ENCODE data around the gene EEF2KMT. TPM values are rescaled to one million over a fixed set of nuclear protein-coding genes. Genes with fewer than 3 reads are reported as not detected.
"Not testable (repeated sequence)": the region's sequence is repeated elsewhere in the genome, so short reads cannot be mapped to it uniquely, and the experiment has no call there.

The EEF2KMT gene
- total RNA-seq, 2 experiments from 2014 or later: 2.2 to 2.5 TPM

- CTCF ChIA-PET; H3K27me3 ChIP-seq (ENCODE audit: control insufficient read depth in 1 of 2, insufficient read depth in 2 of 2, low read length in 2 of 2); POLR2A ChIA-PET; H3K9me3 ChIP-seq (ENCODE audit: control insufficient read depth in 1 of 2, insufficient read depth in 1 of 2, low read length in 2 of 2); H3K36me3 ChIP-seq (ENCODE audit: insufficient read depth, low read length); ATAC-seq (ENCODE audit: poor library complexity); H3K9me3 Mint-ChIP-seq; H3K27me3 Mint-ChIP-seq: not testable (repeated sequence)
- Histone ChIP-seq H3K27ac (ENCODE audit: low read depth in 1 of 2, low read length in 2 of 2) (peak overlapping the region; percentile 34 to 53), H3K4me3 (ENCODE audit: low read length) (peak overlapping the region; percentile 69), H3K4me1 (ENCODE audit: insufficient read depth, low read length) (peaks cover 13% of the 10 kb centered on the region)
- Mint-ChIP-seq H3K27ac (peak overlapping the region; percentile 97), H3K36me3 (ENCODE audit: low read depth) (peaks cover 16% of the 10 kb centered on the region), H3K4me3 (peak overlapping the region; percentile 94), H3K4me1 (ENCODE audit: low read depth) (peaks cover 21% of the 10 kb centered on the region)
- intact Hi-C loops (cut with DNase I, micrococcal nuclease): loop anchor here in 1 of 2 experiments (5.0 to 10.0 kb wide), 2 partner anchors 330 to 402 kb away; partner anchors contain the start of genes NUDT16L1 and ZNF500
- DNase-seq: peak in 12 of 14 experiments; percentile 6 to 73 (median 33)
Observed at GRCh38 chr16:5097061-5097469, 530 bp downstream of the EEF2KMT start.

- POLR2A ChIA-PET; H3K36me3 ChIP-seq (ENCODE audit: insufficient read depth, low read length); H3K27me3 Mint-ChIP-seq; ATAC-seq (ENCODE audit: poor library complexity); CTCF ChIA-PET; H3K9me3 Mint-ChIP-seq; DNase-seq; H3K9me3 ChIP-seq (ENCODE audit: control insufficient read depth in 1 of 2, insufficient read depth in 1 of 2, low read length in 2 of 2); H3K27me3 ChIP-seq (ENCODE audit: control insufficient read depth in 1 of 2, insufficient read depth in 2 of 2, low read length in 2 of 2): not testable (repeated sequence)
- peaks cover 13% of the 10 kb centered on the region for H3K4me1 ChIP-seq (ENCODE audit: insufficient read depth, low read length)
- H3K4me3 ChIP-seq (ENCODE audit: low read length): peak overlapping the region; percentile 69
- intact Hi-C loops (cut with DNase I, micrococcal nuclease): loop anchor here in 1 of 2 experiments (5.0 to 10.0 kb wide), 2 partner anchors 329 to 402 kb away; partner anchors contain the start of genes NUDT16L1 and ZNF500
- H3K4me3 Mint-ChIP-seq: peak overlapping the region; percentile 94
- peak overlapping the region; percentile 34 to 53 for H3K27ac ChIP-seq (ENCODE audit: low read depth in 1 of 2, low read length in 2 of 2)
- peaks cover 22% of the 10 kb centered on the region for H3K4me1 Mint-ChIP-seq (ENCODE audit: low read depth)
- peaks cover 17% of the 10 kb centered on the region for H3K36me3 Mint-ChIP-seq (ENCODE audit: low read depth)
- peak overlapping the region; percentile 97 for H3K27ac Mint-ChIP-seq
Observed at GRCh38 chr16:5096437-5097060, 1.0 kb downstream of the EEF2KMT start.

- H3K27me3 Mint-ChIP-seq; H3K9me3 Mint-ChIP-seq; ATAC-seq (ENCODE audit: poor library complexity); H3K9me3 ChIP-seq (ENCODE audit: control insufficient read depth in 1 of 2, insufficient read depth in 1 of 2, low read length in 2 of 2); POLR2A ChIA-PET; DNase-seq; H3K36me3 ChIP-seq (ENCODE audit: insufficient read depth, low read length); H3K27me3 ChIP-seq (ENCODE audit: control insufficient read depth in 1 of 2, insufficient read depth in 2 of 2, low read length in 2 of 2); H3K27ac ChIP-seq (ENCODE audit: low read depth in 1 of 2, low read length in 2 of 2); H3K4me3 ChIP-seq (ENCODE audit: low read length); CTCF ChIA-PET: not testable (repeated sequence)
- Mint-ChIP-seq H3K4me3 (peak overlapping the region; percentile 48), H3K36me3 (ENCODE audit: low read depth) (peaks cover 17% of the 10 kb centered on the region), H3K4me1 (ENCODE audit: low read depth) (peaks cover 22% of the 10 kb centered on the region), H3K27ac (peak overlapping the region; percentile 29)
- H3K4me1 ChIP-seq (ENCODE audit: insufficient read depth, low read length): peaks cover 13% of the 10 kb centered on the region
- intact Hi-C loops (cut with DNase I, micrococcal nuclease): loop anchor here in 1 of 2 experiments (5.0 to 10.0 kb wide), 2 partner anchors 328 to 400 kb away; partner anchors contain the start of genes NUDT16L1 and ZNF500
Observed at GRCh38 chr16:5095145-5095830, 2.3 kb downstream of the EEF2KMT start.

GRCh38 chr16:5093746-5094145 lies 3.8 kb downstream of the EEF2KMT start:
- POLR2A ChIA-PET; H3K27me3 ChIP-seq (ENCODE audit: control insufficient read depth in 1 of 2, insufficient read depth in 2 of 2, low read length in 2 of 2); DNase-seq; H3K27me3 Mint-ChIP-seq; H3K27ac ChIP-seq (ENCODE audit: low read depth in 1 of 2, low read length in 2 of 2); H3K9me3 ChIP-seq (ENCODE audit: control insufficient read depth in 1 of 2, insufficient read depth in 1 of 2, low read length in 2 of 2); H3K4me3 ChIP-seq (ENCODE audit: low read length); H3K9me3 Mint-ChIP-seq; H3K27ac Mint-ChIP-seq; ATAC-seq (ENCODE audit: poor library complexity); H3K36me3 ChIP-seq (ENCODE audit: insufficient read depth, low read length): not testable (repeated sequence)
- H3K4me3 Mint-ChIP-seq: peak overlapping the region; percentile 68
- peaks cover 11% of the 10 kb centered on the region for H3K4me1 ChIP-seq (ENCODE audit: insufficient read depth, low read length)
- CTCF ChIA-PET: interaction anchor here (2.9 kb wide), 1 partner anchor 37 kb away, joined by 12 read pairs; no protein-coding TSS in a partner anchor
- peaks cover 22% of the 10 kb centered on the region for H3K4me1 Mint-ChIP-seq (ENCODE audit: low read depth)
- intact Hi-C loops (cut with DNase I, micrococcal nuclease): loop anchor here in 1 of 2 experiments (2.0 to 10.0 kb wide), 4 partner anchors 21 to 399 kb away; partner anchors contain the start of genes NAGPA, NUDT16L1 and SEC14L5
- H3K36me3 Mint-ChIP-seq (ENCODE audit: low read depth): peaks cover 17% of the 10 kb centered on the region

- H3K9me3 ChIP-seq (ENCODE audit: control insufficient read depth in 1 of 2, insufficient read depth in 1 of 2, low read length in 2 of 2); H3K4me1 ChIP-seq (ENCODE audit: insufficient read depth, low read length); H3K27ac Mint-ChIP-seq; H3K4me3 Mint-ChIP-seq; H3K27ac ChIP-seq (ENCODE audit: low read depth in 1 of 2, low read length in 2 of 2); H3K36me3 ChIP-seq (ENCODE audit: insufficient read depth, low read length); H3K27me3 Mint-ChIP-seq; ATAC-seq (ENCODE audit: poor library complexity); H3K27me3 ChIP-seq (ENCODE audit: control insufficient read depth in 1 of 2, insufficient read depth in 2 of 2, low read length in 2 of 2); H3K4me3 ChIP-seq (ENCODE audit: low read length); DNase-seq; H3K9me3 Mint-ChIP-seq: not testable (repeated sequence)
- H3K4me1 Mint-ChIP-seq (ENCODE audit: low read depth): peaks cover 20% of the 10 kb centered on the region
- ChIA-PET CTCF (interaction anchor here (0.7 to 2.9 kb wide), 2 partner anchors 21 to 37 kb away, joined by 3 to 12 read pairs; partner anchors contain the start of gene ALG1), POLR2A (interaction anchor here (0.6 to 0.8 kb wide), 2 partner anchors 59 to 443 kb away, joined by 3 to 4 read pairs; partner anchors contain the start of gene NAGPA)
- intact Hi-C loops (cut with DNase I, micrococcal nuclease): loop anchor here in 1 of 2 experiments (2.0 to 10.0 kb wide), 4 partner anchors 20 to 398 kb away; partner anchors contain the start of genes NAGPA, NUDT16L1 and SEC14L5
- H3K36me3 Mint-ChIP-seq (ENCODE audit: low read depth): peaks cover 16% of the 10 kb centered on the region
Observed at GRCh38 chr16:5093081-5093480, 4.5 kb downstream of the EEF2KMT start.

- DNase-seq; POLR2A ChIA-PET; H3K9me3 ChIP-seq (ENCODE audit: control insufficient read depth in 1 of 2, insufficient read depth in 1 of 2, low read length in 2 of 2); H3K4me1 Mint-ChIP-seq (ENCODE audit: low read depth); H3K4me1 ChIP-seq (ENCODE audit: insufficient read depth, low read length); H3K27ac ChIP-seq (ENCODE audit: low read depth in 1 of 2, low read length in 2 of 2); H3K4me3 Mint-ChIP-seq; ATAC-seq (ENCODE audit: poor library complexity); CTCF ChIA-PET; H3K27me3 ChIP-seq (ENCODE audit: control insufficient read depth in 1 of 2, insufficient read depth in 2 of 2, low read length in 2 of 2); H3K9me3 Mint-ChIP-seq; H3K4me3 ChIP-seq (ENCODE audit: low read length); H3K36me3 ChIP-seq (ENCODE audit: insufficient read depth, low read length); H3K27me3 Mint-ChIP-seq; H3K27ac Mint-ChIP-seq: not testable (repeated sequence)
- intact Hi-C loops (cut with DNase I, micrococcal nuclease): loop anchor here in 1 of 2 experiments (5.0 to 10.0 kb wide), 3 partner anchors 58 to 396 kb away; partner anchors contain the start of genes NAGPA, NUDT16L1 and SEC14L5
- peaks cover 15% of the 10 kb centered on the region for H3K36me3 Mint-ChIP-seq (ENCODE audit: low read depth)
Observed at GRCh38 chr16:5090592-5090991, 7.0 kb downstream of the EEF2KMT start.
